ENCODE data around the gene TRIM51.
"Not testable (repeated sequence)": the region's sequence is repeated elsewhere in the genome, so short reads cannot be mapped to it uniquely, and the experiment has no call there.

TRIM51 gene, protein sequence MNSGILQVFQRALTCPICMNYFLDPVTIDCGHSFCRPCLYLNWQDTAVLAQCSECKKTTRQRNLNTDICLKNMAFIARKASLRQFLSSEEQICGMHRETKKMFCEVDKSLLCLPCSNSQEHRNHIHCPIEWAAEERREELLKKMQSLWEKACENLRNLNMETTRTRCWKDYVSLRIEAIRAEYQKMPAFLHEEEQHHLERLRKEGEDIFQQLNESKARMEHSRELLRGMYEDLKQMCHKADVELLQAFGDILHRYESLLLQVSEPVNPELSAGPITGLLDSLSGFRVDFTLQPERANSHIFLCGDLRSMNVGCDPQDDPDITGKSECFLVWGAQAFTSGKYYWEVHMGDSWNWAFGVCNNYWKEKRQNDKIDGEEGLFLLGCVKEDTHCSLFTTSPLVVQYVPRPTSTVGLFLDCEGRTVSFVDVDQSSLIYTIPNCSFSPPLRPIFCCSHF

DNA sequence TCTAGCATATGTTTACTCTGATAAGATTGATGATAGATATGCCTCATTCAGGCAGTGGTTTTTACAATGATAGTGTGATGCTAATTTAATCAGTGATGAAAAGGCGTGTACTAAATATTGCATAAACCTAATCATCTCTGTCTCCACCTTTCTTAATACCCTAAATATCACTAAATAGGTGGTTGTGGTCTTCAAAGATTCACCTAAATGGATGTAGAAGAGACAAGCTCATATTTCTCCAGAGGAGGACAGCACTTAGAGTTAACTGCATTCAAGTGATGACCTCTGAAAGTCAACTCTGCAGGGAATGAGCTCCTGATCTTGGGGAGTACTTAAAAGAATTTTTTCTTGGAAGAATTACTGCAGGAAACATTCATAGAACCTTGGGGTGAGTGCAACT lies at the start of gene TRIM51:
TSS of gene TRIM51 (plus strand) at position 301 of the 400 bp plus-strand sequence. CDS start 2,132 bp downstream, outside the sequence.
- not testable (repeated sequence) for DNase-seq

DNA sequence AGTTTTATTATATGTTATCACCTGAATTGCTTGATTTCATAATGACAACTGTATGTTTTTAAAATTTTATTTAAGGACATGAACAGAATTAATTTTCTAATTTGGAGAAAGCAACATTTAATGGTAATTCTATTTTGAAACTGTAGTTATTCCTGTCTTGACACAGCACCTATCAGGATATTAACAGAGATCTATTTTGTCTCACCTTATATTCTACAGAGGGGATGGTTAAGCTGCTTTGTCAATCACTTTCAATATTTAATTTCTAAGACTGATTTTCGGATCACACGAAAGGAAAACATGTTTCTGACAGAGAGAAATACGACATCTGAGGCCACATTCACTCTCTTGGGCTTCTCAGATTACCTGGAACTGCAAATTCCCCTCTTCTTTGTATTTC lies 44.6 kb upstream of the TRIM51 start, which contains the start of gene OR5D16:
TSS of gene OR5D16 (plus strand) at position 301 of the 400 bp plus-strand sequence. CDS start at position 301, 0 bp downstream.
- no peak for DNase-seq

DNA sequence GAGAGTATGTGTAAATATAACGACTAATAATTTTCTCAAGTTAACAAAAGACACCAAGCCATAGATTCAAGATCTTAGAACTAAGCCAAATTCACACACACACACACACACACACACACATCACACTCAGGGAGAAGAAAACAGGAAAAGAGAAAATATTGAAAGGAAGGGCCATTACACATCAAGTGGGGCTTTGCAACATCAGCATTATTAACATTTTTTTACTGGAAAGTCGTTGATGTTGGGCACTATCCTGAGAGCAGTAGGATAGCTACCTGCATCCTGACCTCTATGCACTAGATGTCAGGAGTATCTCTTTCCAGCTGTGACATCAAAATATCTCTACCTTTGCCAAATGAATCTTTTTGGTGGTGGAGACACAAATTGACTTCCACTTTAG lies 35.6 kb upstream of the TRIM51 start:
- DNase-seq: no peak

DNA sequence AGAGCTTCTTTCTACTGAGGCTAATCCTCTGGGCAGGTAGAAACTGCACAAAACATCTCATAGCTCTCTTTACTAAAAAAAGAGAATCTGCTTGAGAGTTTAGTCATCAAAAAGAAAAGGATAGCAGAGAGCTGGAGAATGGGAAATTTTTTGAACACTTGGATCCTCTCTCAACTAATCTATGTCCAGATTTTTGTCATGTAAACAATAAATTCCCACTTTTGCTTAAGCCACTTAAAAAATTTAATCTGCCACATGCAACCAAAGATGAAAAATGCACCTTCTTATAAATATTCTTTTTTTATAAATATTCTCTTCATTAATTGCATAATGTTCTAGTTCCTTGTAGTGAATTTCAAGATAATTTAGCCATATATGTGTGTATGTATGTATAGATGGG lies 34.1 kb upstream of the TRIM51 start:
- DNase-seq: no peak

DNA sequence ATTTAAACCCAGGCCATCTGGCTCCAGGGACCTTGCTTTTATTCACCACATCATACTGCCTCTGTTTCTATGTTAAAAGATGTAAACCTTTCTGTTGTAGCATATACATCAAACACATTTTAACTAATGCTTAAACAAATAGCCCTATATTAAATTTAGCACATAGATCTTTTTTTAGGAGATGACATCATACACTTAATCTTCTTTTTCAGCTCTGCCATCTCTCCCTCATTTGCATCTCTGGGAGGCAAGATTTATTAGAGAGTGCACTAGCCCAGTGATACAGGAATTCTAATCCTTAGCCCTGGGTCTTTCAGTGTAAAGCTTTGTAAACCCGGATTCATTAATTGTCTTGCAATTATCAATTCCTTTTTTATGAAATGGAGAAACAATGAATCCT lies 31.0 kb upstream of the TRIM51 start:
- no peak for DNase-seq

DNA sequence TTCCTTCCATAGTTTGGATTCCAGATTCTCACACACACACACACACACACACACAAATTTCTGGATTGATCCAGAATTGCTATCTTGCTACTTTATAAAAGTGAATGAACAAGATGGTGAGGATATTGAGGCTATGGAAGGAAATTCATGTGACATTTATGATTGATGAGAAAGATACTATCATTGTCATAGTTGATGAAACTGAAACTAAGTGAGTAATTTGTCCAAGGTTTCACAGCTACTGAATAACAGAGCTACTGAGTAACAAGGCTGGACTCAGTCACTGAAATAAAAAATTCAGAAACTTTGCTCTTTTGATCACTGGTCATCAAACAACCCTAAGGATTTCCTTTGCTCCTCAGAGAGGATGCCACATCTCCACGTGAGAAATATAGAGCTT lies 28.4 kb upstream of the TRIM51 start:
- DNase-seq: no peak

DNA sequence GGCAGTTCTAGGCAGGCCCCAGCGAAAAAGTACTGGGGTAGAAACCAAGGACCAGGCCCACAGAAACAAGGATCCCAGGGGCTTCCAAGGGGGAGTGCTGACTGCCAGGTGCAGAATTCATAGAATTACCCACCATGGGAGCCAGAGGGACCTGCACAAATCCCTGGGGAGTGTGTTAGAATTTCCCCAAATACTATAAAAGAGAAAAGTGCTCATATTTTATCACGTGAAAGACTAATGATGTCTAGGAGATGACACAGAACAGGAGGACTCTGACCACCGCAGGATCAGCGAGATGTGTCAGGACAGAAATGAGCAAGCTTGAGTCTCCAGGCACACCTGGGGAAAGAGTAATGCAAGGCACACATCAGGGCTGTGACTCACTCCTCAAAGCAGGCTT lies 15.7 kb upstream of the TRIM51 start:
- DNase-seq: not testable (repeated sequence)

DNA sequence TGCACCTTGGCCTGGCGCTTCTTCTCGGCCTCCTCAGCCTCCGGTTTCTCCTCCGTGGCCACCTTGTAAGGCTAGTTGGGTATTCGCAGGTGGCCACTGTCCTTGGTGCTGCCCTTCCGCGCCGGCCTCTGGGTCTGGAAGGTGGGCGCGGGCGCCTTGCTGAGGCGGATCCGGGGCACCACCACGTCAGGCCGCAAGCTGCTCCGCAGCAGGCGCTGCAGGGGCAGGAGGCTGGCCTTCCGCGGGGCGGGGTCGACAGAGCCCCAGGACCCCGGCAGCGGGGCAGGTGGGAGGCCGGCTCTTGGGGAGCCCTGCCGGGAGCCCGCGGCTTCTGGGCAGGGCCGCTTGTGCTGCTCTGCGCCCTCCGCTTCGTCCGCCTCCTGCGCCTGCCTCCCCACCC lies 10.4 kb upstream of the TRIM51 start:
- not testable (repeated sequence) for DNase-seq

DNA sequence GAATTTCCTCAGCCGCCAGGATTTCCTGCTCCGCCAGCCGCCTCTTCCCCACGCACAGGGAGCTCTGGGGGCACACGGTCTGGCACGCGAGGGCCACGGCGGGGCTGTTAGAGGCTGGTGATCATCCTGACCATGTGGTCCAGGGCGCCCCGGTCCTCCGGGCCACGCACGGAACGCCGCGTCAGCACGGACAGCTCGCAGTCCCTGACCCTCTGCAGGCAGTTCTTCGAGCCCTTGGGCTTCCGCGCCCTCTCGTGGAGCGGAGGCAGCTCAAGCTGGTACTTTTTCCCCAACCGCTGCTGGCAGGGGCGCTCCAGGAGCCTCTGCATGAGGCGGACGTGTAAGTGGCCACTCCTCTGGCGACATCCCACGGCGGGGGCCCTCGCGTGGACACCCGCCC lies 10.0 kb upstream of the TRIM51 start:
- not testable (repeated sequence) for DNase-seq

DNA sequence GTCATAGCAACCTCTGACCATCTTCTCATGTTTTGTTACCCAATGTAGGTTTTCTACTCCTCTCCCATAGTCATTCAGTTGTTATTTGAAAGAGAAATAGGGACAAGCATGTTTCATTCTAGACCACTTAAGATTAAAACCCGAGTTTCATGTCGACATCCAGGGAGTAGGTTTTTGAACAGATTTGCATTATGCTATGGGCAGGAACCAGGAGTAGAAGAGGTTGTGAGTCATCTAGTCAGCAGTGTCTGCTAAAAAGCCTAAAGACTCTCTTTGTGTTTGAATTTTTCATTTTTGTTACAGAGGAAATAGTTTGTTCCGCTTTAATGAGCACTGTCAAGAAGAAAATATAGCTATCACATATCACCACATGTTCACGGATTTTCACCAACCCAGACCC lies 1.9 kb downstream of the TRIM51 start:
- DNase-seq: not testable (repeated sequence)

DNA sequence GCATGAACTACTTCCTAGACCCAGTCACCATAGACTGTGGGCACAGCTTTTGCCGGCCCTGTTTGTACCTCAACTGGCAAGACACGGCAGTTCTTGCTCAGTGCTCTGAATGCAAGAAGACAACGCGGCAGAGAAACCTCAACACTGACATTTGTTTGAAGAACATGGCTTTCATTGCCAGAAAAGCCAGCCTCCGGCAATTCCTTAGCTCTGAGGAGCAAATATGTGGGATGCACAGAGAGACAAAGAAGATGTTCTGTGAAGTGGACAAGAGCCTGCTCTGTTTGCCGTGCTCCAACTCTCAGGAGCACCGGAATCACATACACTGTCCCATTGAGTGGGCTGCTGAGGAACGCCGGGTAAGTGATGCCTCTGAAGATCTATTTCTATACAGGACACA lies 2.4 kb downstream of the TRIM51 start:
- not testable (repeated sequence) for DNase-seq

DNA sequence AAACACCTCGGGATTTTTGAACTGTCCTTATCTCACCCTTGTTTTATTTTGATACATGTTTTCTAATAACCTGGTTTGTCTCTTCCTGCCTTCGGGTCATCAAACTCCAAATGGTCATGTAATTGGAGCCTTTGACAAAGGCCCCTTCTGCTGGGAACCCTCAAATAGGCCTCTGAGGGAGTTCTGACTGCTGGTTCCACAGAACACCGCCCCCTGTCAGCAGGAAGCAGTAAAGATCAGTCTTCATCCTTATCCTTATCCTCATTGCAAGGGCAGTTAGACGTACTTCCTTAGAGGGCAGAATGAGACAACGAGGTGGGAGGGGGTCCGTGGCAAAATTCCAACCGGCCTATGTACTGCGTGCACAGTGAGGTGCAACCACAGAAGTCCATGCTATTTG lies 12.1 kb downstream of the TRIM51 start:
- DNase-seq: no peak

DNA sequence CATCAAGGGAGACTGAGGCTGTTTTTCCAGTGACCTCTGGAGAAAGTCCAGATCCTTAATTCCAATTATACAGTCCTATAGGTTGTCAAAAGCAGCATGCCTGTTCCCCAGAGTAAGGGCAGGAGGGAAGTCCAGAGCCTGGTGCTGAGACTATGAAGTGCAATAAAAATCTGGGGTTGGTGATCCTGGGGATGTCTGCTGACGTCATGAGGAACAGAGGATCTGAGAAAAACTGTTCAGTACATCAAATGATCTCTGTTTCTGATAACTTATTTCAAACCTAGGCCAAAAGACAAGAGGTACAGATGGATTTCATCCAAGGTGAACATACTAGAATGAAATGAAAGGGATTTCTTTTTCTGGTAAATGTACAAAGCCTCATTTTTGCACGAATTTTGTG lies 19.2 kb downstream of the TRIM51 start:
- DNase-seq: no peak

DNA sequence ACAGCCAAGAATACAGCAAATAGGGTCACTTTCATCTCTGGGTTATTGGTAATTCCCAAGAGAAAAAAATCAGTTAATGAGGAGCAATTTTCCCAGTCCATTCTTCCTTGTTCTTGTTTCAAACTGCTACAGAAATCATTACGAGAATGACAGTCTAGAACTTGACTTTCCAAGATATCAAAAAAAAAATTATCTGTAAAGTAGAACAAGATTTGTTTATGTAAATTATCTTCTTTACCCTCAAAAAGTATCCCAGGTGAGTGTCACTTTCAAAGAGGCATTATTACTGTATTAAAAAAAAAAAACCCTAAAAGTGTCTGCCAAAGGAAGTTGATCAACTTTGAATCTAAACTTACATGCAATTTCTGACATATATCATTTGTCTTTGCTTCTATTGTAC lies 31.4 kb downstream of the TRIM51 start, which contains the start of gene OR5W2:
TSS of gene OR5W2 (minus strand) at position 101 of the 400 bp plus-strand sequence. CDS start at position 101, 0 bp downstream.
- no peak for DNase-seq

DNA sequence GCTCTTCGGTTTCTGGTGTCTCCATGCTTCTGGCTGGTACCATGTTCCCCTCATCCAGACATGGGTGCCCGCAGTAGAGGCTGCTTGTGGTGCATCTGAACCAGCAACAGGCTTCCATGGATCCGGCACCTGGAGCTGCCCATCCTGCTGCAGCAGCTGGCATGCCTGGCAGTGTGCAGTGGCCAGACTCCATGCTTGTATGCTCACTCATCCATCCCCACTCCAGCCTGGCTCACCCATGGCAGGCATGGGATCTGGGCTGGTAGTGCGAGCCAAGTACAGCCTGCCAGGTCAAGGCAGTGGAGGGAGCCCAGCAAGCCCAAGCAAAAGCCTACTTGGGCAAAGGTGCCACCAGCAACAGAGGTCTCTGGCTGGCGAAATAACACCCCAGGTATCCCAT lies 37.4 kb downstream of the TRIM51 start:
- DNase-seq: no peak

DNA sequence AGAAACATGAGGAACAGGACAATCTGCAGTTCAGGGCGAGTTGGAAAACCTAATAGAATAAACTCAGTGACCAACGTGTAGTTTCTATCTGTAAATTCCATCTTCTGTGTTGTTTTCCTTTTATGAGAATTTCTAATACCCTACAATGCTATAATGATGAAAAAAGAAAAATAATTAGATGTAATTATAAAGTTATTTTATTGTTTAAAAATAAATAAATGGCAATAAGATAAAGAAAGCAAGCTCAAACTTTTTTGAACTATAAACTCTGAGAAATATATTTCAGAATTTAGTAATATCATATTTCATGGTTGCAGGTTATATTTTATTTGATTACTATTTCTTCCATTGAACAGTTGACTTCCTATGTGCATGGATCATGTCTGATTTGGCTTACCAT lies 53.2 kb downstream of the TRIM51 start, which contains the start of gene OR5I1:
TSS of gene OR5I1 (minus strand) at position 101 of the 400 bp plus-strand sequence. CDS start at position 101, 0 bp downstream.
- DNase-seq: no peak
